HG02981 (cell line): ENCODE measurements around the gene ZNF860.
"Not testable (repeated sequence)": the region's sequence is repeated elsewhere in the genome, so short reads cannot be mapped to it uniquely, and the experiment has no call there.

Source experiments
- ATAC-seq: cut with Tn5 transposase; IDR thresholded peaks from one replicate; pipeline ENCODE4 v1.9.1; 2021; ENCODE audit warnings: mild to moderate bottlenecking, moderate library complexity; ENCODE audit not compliant: unreplicated experiment

The ZNF860 gene

GRCh38 chr3:31960793-31961431 is 20.6 kb upstream of the ZNF860 start:
- ATAC-seq: peak; percentile 73

- no peak for ATAC-seq
These were observed 18.7 kb upstream of the ZNF860 start for GRCh38 chr3:31962801-31963205.

GRCh38 chr3:31966978-31967591 is 14.5 kb upstream of the ZNF860 start:
- no peak for ATAC-seq

- no peak for ATAC-seq
These were observed 14.0 kb upstream of the ZNF860 start for GRCh38 chr3:31967592-31967991.

- ATAC-seq: no peak
These were observed 13.1 kb upstream of the ZNF860 start for GRCh38 chr3:31968369-31968926.

DNA sequence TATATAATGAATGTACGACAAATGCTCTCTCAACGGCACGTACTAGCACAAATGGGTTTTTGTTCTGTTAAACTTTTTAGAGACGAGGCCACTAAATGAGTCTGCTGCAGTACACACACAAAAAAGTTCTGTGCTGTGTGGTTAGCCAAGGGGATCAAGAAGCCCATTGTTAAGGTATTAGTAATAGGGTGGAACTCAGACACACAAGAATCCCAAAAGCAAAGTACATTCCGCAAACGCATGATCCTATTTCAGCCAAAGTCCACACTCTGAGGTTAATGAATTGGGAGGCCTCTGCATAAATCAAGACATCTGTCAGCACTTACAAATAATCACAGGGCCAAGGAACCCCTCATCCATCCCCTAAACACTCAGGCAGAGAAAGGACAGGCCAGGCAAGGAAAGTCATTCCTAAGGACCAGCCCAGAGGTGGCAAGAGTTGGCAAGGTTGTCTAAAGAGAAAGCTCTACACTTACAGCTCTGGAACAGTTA is 12.6 kb upstream of the ZNF860 start:
- no peak for ATAC-seq

GRCh38 chr3:31971607-31972006 is 9.9 kb upstream of the ZNF860 start:
- no peak for ATAC-seq

DNA sequence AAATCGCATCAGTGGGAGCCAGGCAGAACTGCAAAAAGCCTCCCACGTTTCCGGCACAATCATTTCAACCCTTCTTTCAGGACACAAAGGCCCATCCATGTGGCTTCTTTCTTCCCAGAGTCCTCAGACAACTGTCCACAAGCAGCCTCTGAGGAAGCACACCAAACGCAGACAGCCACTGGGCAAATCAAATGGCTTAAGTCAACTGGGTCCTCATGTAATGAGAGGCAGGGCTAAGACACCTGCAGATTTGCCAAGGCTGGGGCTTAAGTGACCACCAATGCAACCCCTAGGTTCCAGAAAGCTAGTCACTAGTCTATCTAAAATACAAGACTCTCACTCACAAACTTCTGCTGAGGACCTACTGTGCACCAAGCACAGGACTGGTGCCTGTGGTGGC is 8.5 kb upstream of the ZNF860 start:
- ATAC-seq: no peak

DNA sequence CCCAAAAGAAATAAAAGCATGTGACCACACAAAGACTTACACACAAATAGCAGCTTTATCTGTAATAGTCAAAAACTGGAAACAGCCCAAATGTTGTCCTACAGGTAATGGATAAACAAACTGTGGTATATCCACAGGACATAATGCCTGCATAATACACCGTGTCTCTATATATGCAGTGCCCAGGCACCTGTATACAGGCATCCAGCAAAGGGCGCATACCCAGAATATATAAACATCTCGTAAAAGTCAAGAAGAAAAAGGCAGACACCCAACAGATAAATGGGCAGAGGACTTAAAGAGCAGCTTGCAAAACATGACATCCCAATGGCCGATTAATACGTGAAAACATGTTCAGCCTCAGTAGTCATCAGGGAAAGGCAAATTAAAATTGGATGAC is 7.7 kb upstream of the ZNF860 start:
- no peak for ATAC-seq

- no peak for ATAC-seq
These were observed 7.1 kb upstream of the ZNF860 start for GRCh38 chr3:31974471-31974870.

GRCh38 chr3:31974964-31975363 is 6.6 kb upstream of the ZNF860 start:
- no peak for ATAC-seq

- ATAC-seq: no peak
These were observed 5.2 kb upstream of the ZNF860 start for GRCh38 chr3:31976302-31976701.

GRCh38 chr3:31977736-31978135 is 3.8 kb upstream of the ZNF860 start:
- no peak for ATAC-seq

GRCh38 chr3:31978553-31978952 is 3.0 kb upstream of the ZNF860 start:
- no peak for ATAC-seq

GRCh38 chr3:31979001-31979697 is 2.4 kb upstream of the ZNF860 start:
- ATAC-seq: no peak

DNA sequence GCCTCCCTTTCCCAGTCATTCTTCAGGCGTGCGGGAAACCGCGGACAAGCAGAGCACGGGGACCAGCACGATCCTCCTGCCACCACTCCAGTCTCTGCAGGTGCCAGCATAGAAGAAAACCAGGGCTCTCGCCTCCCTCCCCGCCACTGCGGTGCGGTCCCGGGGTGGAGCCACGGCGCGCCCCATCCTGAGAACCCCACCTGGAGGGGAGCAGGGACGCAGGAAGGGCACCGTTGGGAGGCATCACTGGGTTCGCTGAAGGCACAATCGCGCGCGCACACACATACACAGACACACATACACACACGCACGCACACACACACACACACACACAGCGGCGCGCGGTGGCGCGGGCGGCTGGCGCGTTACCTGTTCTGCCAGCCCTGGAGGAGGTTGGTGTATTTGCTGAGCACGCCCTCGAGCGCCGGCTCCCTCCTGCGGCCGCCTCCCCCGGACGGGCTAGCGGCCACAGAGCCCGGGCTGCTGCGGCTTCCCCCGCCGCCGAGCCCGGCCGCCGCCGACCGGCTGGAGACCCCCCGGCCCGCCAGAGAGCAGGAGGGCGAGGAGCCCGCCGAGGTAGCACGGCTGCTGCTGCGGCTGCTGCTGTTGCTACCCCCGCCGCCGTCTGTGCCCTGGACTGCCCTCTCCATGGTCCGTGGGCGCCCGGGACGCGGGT is 882 bp upstream of the ZNF860 start:
- ATAC-seq: no peak

- no peak for ATAC-seq
These were observed 2.8 kb downstream of the ZNF860 start for GRCh38 chr3:31984321-31984720.

GRCh38 chr3:31985831-31986230 is 4.3 kb downstream of the ZNF860 start:
- ATAC-seq: no peak

DNA sequence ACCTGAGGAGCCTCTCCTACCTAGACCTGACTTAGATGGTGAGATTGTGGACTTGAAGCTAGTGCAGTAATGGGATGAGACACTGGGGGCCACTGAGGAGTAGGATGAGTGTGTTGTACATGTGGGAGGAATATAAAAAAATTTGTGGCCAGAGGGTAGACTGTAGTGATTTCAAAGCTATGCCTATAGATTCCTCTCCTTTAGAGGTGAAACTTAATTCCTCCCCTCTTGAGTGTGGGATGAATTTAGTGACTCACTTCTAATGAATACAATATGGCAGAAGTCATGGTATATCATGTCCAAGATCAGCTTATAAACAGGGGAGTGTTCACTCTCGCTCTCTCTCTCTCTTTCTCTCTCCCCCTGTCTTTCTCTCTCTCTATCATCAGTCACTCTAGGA is 6.7 kb downstream of the ZNF860 start:
- ATAC-seq: no peak

DNA sequence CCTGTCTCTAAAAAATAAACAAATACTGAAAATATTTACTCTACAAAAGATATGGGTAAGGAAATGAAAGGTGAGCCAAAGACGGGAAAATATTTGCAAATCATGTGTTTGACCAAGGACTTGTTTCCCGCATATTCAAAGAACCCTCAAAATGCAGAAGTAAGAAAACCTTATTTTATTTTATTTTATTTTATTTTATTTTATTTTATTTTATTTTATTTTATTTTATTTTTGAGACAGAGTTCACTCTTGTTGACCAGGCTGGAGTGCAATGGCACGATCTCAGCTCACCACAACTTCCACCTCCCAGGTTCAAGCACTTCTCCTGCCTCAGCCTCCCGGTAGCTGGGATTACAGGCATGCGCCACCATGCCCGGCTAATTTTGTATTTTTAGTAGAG is 11.4 kb downstream of the ZNF860 start:
- ATAC-seq: not testable (repeated sequence)

DNA sequence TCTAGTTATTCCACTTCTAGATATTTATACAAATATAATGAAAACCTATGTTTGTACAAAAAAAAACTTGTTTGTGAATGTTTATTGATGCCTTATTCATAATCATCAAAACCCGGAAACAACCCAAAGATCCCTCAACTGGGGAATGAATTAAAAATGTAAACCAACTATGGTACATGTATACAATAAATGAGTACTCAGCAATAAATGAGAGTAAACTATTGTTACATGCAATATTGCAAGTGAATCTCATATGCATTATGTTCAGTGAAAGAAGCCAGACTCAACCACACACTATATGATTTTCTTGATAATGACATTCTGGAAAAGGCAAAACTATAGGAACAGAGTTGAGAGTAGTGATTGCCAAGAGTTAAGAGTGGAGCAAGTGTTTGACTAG is 12.3 kb downstream of the ZNF860 start:
- no peak for ATAC-seq
